ENCODE results near the gene TTC16. TPM values are rescaled to one million over a fixed set of nuclear protein-coding genes. Genes with fewer than 3 reads are reported as not detected.

Gene TTC16
- total RNA-seq, 1 donor = under 0.01 TPM

- peaks cover 3% of the 10 kb centered on the region for H4K20me1 ChIP-seq (ENCODE audit: insufficient read depth, low read length)
- H3K36me3 ChIP-seq (ENCODE audit: insufficient read depth, low read length) = no peaks in the 10 kb centered on the region
- no peak overlapping the region for H3K4me3 ChIP-seq (ENCODE audit: insufficient read depth, low read length)
- DNase-seq (ENCODE audit: insufficient read length, low spot score, missing footprints) = no peak
- no peaks in the 10 kb centered on the region for H3K79me2 ChIP-seq (ENCODE audit: insufficient read depth, low read length)
- H3K9me3 ChIP-seq (ENCODE audit: low read depth, low read length) = no peaks in the 10 kb centered on the region
- no peak overlapping the region for H3K4me2 ChIP-seq (ENCODE audit: insufficient read depth, low read length)
- no peak overlapping the region for H3K27ac ChIP-seq (ENCODE audit: low read depth, low read length)
- peaks cover 4% of the 10 kb centered on the region for H3K27me3 ChIP-seq (ENCODE audit: insufficient read depth, low read length)
- TF ChIP-seq, protein P1, sequence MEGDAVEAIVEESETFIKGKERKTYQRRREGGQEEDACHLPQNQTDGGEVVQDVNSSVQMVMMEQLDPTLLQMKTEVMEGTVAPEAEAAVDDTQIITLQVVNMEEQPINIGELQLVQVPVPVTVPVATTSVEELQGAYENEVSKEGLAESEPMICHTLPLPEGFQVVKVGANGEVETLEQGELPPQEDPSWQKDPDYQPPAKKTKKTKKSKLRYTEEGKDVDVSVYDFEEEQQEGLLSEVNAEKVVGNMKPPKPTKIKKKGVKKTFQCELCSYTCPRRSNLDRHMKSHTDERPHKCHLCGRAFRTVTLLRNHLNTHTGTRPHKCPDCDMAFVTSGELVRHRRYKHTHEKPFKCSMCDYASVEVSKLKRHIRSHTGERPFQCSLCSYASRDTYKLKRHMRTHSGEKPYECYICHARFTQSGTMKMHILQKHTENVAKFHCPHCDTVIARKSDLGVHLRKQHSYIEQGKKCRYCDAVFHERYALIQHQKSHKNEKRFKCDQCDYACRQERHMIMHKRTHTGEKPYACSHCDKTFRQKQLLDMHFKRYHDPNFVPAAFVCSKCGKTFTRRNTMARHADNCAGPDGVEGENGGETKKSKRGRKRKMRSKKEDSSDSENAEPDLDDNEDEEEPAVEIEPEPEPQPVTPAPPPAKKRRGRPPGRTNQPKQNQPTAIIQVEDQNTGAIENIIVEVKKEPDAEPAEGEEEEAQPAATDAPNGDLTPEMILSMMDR (IDR thresholded peaks at IDR 0.05; ENCODE audit: extremely low read depth, low read depth, low read length) = no peak
- no peak overlapping the region for H2AFZ ChIP-seq (ENCODE audit: low read length)
- peaks cover 11% of the 10 kb centered on the region for H3K4me1 ChIP-seq (ENCODE audit: insufficient read depth, low read length)
Observed at GRCh38 chr9:127769101-127769500, 53.2 kb downstream of the TTC16 start.

DNA sequence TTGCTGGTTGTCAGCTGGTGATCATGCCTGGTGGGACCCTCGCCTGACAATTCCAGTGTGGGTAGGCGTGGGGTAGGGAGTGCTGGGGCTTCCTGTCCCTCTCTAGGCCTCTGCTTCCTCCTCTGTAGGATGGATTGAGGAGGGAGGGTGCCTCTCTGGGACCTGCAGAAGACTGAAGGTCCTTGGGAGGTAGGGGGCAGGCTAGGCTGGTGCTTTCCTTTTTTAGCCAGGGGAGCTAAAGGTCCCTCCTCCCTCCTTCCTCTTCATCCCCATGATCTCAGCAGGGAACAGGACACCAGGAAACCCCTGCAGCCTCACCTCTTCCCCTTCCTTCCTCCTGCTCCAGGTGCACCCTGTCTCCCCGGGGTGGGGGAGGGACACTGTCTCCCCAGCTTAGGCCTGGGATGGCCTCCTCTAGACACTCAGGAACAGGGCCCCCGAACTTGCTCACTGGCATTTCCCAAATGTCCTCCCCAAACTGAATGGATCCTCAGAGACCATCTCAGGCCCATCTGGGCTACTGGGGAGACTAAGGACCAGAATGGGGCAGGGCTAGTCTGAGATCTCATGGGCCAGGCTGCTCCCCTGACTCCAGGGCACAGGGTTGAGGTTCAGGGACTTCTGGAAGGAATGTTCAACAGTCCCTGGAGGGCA, 54.2 kb downstream of the TTC16 start:
- H3K4me2 ChIP-seq (ENCODE audit: insufficient read depth, low read length) = no peak overlapping the region
- DNase-seq (ENCODE audit: insufficient read length, low spot score, missing footprints) = no peak
- no peaks in the 10 kb centered on the region for H3K9me3 ChIP-seq (ENCODE audit: low read depth, low read length)
- H4K20me1 ChIP-seq (ENCODE audit: insufficient read depth, low read length) = peaks cover 3% of the 10 kb centered on the region
- no peaks in the 10 kb centered on the region for H3K79me2 ChIP-seq (ENCODE audit: insufficient read depth, low read length)
- H3K4me3 ChIP-seq (ENCODE audit: insufficient read depth, low read length) = no peak overlapping the region
- no peak overlapping the region for H2AFZ ChIP-seq (ENCODE audit: low read length)
- peaks cover 11% of the 10 kb centered on the region for H3K4me1 ChIP-seq (ENCODE audit: insufficient read depth, low read length)
- TF ChIP-seq, protein P1 (IDR thresholded peaks at IDR 0.05; ENCODE audit: extremely low read depth, low read depth, low read length) = no peak
- H3K27ac ChIP-seq (ENCODE audit: low read depth, low read length) = no peak overlapping the region
- no peaks in the 10 kb centered on the region for H3K36me3 ChIP-seq (ENCODE audit: insufficient read depth, low read length)
- peaks cover 4% of the 10 kb centered on the region for H3K27me3 ChIP-seq (ENCODE audit: insufficient read depth, low read length)

DNA sequence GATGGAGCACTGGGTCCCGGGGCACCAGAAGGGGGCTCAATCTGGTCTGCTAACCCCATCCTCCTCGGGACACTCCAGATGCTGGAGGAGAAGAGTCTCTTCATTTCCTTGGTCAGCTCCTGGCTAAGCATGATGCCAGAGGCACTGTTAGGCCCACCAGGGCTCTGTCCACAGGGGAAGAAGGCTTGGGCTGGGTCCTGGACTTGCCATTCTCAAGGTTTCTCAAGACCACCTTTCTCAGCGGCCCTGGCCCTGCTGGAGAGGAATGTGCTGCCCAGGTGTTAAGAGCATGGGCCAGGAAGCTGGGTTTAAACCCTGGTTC, 54.7 kb downstream of the TTC16 start:
- Histone ChIP-seq H3K4me3 (ENCODE audit: insufficient read depth, low read length) (peak overlapping the region; percentile 73), H2AFZ (ENCODE audit: low read length) (no peak overlapping the region), H3K27me3 (ENCODE audit: insufficient read depth, low read length) (peaks cover 4% of the 10 kb centered on the region), H3K79me2 (ENCODE audit: insufficient read depth, low read length) (no peaks in the 10 kb centered on the region), H3K36me3 (ENCODE audit: insufficient read depth, low read length) (no peaks in the 10 kb centered on the region), H3K4me2 (ENCODE audit: insufficient read depth, low read length) (peak overlapping the region; percentile 86), H3K27ac (ENCODE audit: low read depth, low read length) (no peak overlapping the region), H3K9me3 (ENCODE audit: low read depth, low read length) (no peaks in the 10 kb centered on the region), H4K20me1 (ENCODE audit: insufficient read depth, low read length) (peaks cover 3% of the 10 kb centered on the region), H3K4me1 (ENCODE audit: insufficient read depth, low read length) (peaks cover 11% of the 10 kb centered on the region)
- TF ChIP-seq, protein P1 (IDR thresholded peaks at IDR 0.05; ENCODE audit: extremely low read depth, low read depth, low read length) = no peak
- no peak for DNase-seq (ENCODE audit: insufficient read length, low spot score, missing footprints)

GRCh38 chr9:127770905-127771569, 55.2 kb downstream of the TTC16 start:
- Histone ChIP-seq H4K20me1 (ENCODE audit: insufficient read depth, low read length) (peaks cover 3% of the 10 kb centered on the region), H3K4me3 (ENCODE audit: insufficient read depth, low read length) (peak overlapping the region; percentile 73), H2AFZ (ENCODE audit: low read length) (peak overlapping the region; percentile 81), H3K27me3 (ENCODE audit: insufficient read depth, low read length) (peaks cover 4% of the 10 kb centered on the region), H3K27ac (ENCODE audit: low read depth, low read length) (no peak overlapping the region), H3K36me3 (ENCODE audit: insufficient read depth, low read length) (no peaks in the 10 kb centered on the region), H3K4me1 (ENCODE audit: insufficient read depth, low read length) (peaks cover 11% of the 10 kb centered on the region), H3K4me2 (ENCODE audit: insufficient read depth, low read length) (peak overlapping the region; percentile 86), H3K9me3 (ENCODE audit: low read depth, low read length) (no peaks in the 10 kb centered on the region), H3K79me2 (ENCODE audit: insufficient read depth, low read length) (no peaks in the 10 kb centered on the region)
- TF ChIP-seq, protein P1 (IDR thresholded peaks at IDR 0.05; ENCODE audit: extremely low read depth, low read depth, low read length) = no peak
- DNase-seq (ENCODE audit: insufficient read length, low spot score, missing footprints) = peak; percentile 98

Measured in osteoblast (primary cell).